ENCODE measurements around the gene MAPK7.

MAPK7 gene

GRCh38 chr17:19421219-19421618 lies 42.9 kb downstream of the MAPK7 start:
- DNase-seq (ENCODE audit: low read depth in 2 of 2), result no peak

DNA sequence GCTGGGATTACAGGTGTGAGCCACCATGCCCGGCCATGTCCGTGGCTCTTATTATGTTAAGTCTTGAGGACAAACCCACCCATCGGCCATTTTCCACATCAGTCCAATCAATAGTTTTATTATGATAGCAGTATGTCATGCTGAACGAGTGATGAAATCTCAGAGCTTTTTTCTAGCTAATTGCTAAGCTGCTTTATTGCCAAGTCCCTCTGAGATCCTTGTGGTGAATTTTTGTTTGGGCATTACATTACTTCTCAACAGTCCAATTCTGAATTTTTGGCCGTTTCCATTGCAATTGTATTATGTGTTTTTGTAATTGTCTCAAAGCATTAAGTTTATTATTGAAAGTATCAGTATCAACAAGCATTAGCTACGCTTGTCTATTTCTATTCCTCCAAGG lies 43.6 kb downstream of the MAPK7 start:
- no peak for DNase-seq (ENCODE audit: low read depth in 2 of 2)

- DNase-seq (ENCODE audit: low read depth in 2 of 2), result no peak
Measured at GRCh38 chr17:19424934-19425868, 46.9 kb downstream of the MAPK7 start.

- no peak for DNase-seq (ENCODE audit: low read depth in 2 of 2)
Measured at GRCh38 chr17:19426631-19427030, 48.3 kb downstream of the MAPK7 start.

DNA sequence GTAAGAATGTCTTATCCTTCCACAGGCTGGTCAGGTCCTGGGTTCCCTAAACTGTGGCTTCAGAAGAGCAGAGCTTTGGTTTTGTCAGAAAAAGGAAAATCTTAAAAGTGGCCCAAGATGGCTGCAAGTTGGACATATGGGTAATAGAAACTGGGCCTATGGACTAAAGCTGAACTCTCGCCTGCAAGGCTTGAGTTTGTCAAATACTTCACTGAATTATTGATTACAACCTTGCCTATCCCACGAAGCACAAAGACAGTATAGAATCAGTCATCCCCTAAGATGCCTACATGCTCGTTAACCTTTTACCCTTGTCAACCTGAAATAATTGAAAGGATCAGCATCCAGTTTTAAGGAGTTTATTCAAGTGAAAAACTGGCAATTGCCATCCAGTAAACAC lies 53.4 kb downstream of the MAPK7 start:
- DNase-seq (ENCODE audit: low read depth in 2 of 2), result no peak
